ENCODE data around the gene GIT2.
"Not testable (repeated sequence)": the region's sequence is repeated elsewhere in the genome, so short reads cannot be mapped to it uniquely, and the experiment has no call there.

Gene GIT2

GRCh38 chr12:109896188-109896587 is 100.0 kb downstream of the GIT2 start:
- no CpG with 5 or more reads among the region's 6 CpGs for WGBS (ENCODE audit: insufficient coverage, insufficient read length)
- Histone ChIP-seq H3K27ac (ENCODE audit: low read length) (no peak overlapping the region), H3K4me1 (ENCODE audit: control insufficient read depth, insufficient read depth, low read length) (peaks cover 3% of the 10 kb centered on the region; the same call in 1 of the 2 replicates), H3K27me3 (ENCODE audit: control insufficient read depth, insufficient read depth, low read length) (peaks cover 32% of the 10 kb centered on the region), H3K9me3 (ENCODE audit: control insufficient read depth, insufficient read depth, low read length) (no peaks in the 10 kb centered on the region), H3K4me3 (ENCODE audit: low read length) (no peak overlapping the region), H3K36me3 (ENCODE audit: control insufficient read depth, insufficient read depth, low read length) (no peaks in the 10 kb centered on the region)
- DNase-seq (ENCODE audit: low read depth, low spot score), result no peak

- no peak for DNase-seq (ENCODE audit: low read depth, low spot score)
- H3K4me1 ChIP-seq (ENCODE audit: control insufficient read depth, insufficient read depth, low read length), result no peaks in the 10 kb centered on the region
- H3K4me3 ChIP-seq (ENCODE audit: low read length), result no peak overlapping the region
- H3K36me3 ChIP-seq (ENCODE audit: control insufficient read depth, insufficient read depth, low read length), result no peaks in the 10 kb centered on the region
- WGBS (ENCODE audit: insufficient coverage, insufficient read length), result no CpG with 5 or more reads among the region's 4 CpGs
- H3K27me3 ChIP-seq (ENCODE audit: control insufficient read depth, insufficient read depth, low read length), result peaks cover 29% of the 10 kb centered on the region
- H3K9me3 ChIP-seq (ENCODE audit: control insufficient read depth, insufficient read depth, low read length), result no peaks in the 10 kb centered on the region
- H3K27ac ChIP-seq (ENCODE audit: low read length), result no peak overlapping the region
Observed at GRCh38 chr12:109894939-109895338, 101.2 kb downstream of the GIT2 start.

GRCh38 chr12:109893261-109893995 is 102.7 kb downstream of the GIT2 start:
- no peak overlapping the region for H3K4me3 ChIP-seq (ENCODE audit: low read length)
- DNase-seq (ENCODE audit: low read depth, low spot score), result no peak
- no peak overlapping the region for H3K27ac ChIP-seq (ENCODE audit: low read length)
- no peaks in the 10 kb centered on the region for H3K9me3 ChIP-seq (ENCODE audit: control insufficient read depth, insufficient read depth, low read length)
- H3K36me3 ChIP-seq (ENCODE audit: control insufficient read depth, insufficient read depth, low read length), result no peaks in the 10 kb centered on the region
- H3K27me3 ChIP-seq (ENCODE audit: control insufficient read depth, insufficient read depth, low read length), result peaks cover 17% of the 10 kb centered on the region
- H3K4me1 ChIP-seq (ENCODE audit: control insufficient read depth, insufficient read depth, low read length), result no peaks in the 10 kb centered on the region
- no CpG with 5 or more reads among the region's 7 CpGs for WGBS (ENCODE audit: insufficient coverage, insufficient read length)

DNA sequence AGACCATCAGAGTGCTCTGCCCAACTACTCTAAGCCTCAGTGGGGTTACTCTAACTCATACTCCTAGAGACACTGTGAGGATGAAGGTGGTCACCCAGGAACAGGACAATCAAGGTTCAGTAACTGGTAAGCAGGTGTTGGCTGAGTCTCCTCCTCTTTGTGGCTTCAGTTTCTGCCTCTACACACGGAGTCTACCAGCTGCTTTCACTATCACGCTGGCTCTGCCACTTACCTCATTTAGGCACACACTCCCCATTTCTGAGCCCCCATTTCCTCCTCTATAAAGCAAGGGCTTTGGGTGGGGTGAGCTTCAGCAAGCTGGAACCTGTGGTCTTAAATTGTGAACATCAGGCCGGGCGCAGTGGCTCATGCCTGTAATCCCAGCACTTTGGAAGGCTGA is 103.4 kb downstream of the GIT2 start:
- DNase-seq (ENCODE audit: low read depth, low spot score), result no peak
- Histone ChIP-seq H3K27ac (ENCODE audit: low read length) (no peak overlapping the region), H3K4me1 (ENCODE audit: control insufficient read depth, insufficient read depth, low read length) (no peaks in the 10 kb centered on the region), H3K9me3 (ENCODE audit: control insufficient read depth, insufficient read depth, low read length) (no peaks in the 10 kb centered on the region), H3K27me3 (ENCODE audit: control insufficient read depth, insufficient read depth, low read length) (peaks cover 10% of the 10 kb centered on the region), H3K36me3 (ENCODE audit: control insufficient read depth, insufficient read depth, low read length) (no peaks in the 10 kb centered on the region), H3K4me3 (ENCODE audit: low read length) (no peak overlapping the region)
- no CpG with 5 or more reads among the region's 4 CpGs for WGBS (ENCODE audit: insufficient coverage, insufficient read length)

DNA sequence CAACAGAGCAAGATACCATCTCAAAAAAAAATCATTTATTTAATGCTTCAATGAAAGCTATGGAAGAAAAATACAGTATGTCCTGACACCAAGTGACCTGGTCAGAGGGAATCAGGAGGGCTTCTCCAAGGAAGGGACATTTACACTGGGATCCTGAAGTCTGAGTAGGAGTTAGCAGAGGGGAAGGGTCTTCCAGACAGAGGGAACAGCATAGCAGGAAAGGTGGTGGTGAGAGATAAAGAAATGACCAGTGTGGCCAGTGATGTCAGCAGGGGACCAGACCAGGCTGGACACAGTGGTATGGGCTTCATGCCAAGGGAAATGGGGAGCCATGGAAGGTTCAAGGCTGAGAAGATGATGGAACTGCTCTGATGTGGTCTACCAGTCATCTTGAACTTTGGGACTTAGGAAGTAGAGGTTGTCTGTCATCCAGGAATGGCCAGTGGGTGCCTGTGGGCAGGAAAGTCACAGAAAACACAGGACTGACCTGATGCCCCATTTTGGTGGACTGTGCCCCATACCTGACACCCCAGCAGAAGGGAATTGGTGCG is 103.9 kb downstream of the GIT2 start:
- Histone ChIP-seq H3K27me3 (ENCODE audit: control insufficient read depth, insufficient read depth, low read length) (peaks cover 7% of the 10 kb centered on the region), H3K27ac (ENCODE audit: low read length) (no peak overlapping the region), H3K9me3 (ENCODE audit: control insufficient read depth, insufficient read depth, low read length) (no peaks in the 10 kb centered on the region), H3K4me3 (ENCODE audit: low read length) (no peak overlapping the region), H3K36me3 (ENCODE audit: control insufficient read depth, insufficient read depth, low read length) (no peaks in the 10 kb centered on the region), H3K4me1 (ENCODE audit: control insufficient read depth, insufficient read depth, low read length) (no peaks in the 10 kb centered on the region)
- DNase-seq (ENCODE audit: low read depth, low spot score), result no peak
- no CpG with 5 or more reads among the region's 1 CpG for WGBS (ENCODE audit: insufficient coverage, insufficient read length)

DNA sequence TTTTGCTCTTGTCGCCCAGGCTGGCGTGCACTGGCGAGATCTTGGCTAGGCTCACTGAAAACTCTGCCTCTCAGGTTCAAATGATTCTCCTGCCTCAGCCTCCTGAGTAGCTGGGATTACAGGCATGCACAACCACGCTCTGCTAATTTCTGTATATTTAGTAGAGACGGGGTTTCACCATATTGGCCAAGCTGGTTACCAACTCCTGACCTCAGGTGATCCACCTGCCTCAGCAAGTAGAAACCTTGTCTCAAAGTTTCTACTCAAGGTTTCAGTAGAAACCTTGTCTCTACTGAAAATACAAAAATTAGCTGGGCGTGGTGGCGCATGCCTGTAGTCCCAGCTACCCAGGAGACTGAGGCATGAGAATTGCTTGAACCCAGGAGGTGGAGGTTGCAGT is 104.4 kb downstream of the GIT2 start:
- H3K27ac ChIP-seq (ENCODE audit: low read length); H3K27me3 ChIP-seq (ENCODE audit: control insufficient read depth, insufficient read depth, low read length); DNase-seq (ENCODE audit: low read depth, low spot score); H3K4me1 ChIP-seq (ENCODE audit: control insufficient read depth, insufficient read depth, low read length); H3K36me3 ChIP-seq (ENCODE audit: control insufficient read depth, insufficient read depth, low read length); H3K4me3 ChIP-seq (ENCODE audit: low read length); H3K9me3 ChIP-seq (ENCODE audit: control insufficient read depth, insufficient read depth, low read length): not testable (repeated sequence)
- WGBS (ENCODE audit: insufficient coverage, insufficient read length), result no CpG with 5 or more reads among the region's 7 CpGs

DNA sequence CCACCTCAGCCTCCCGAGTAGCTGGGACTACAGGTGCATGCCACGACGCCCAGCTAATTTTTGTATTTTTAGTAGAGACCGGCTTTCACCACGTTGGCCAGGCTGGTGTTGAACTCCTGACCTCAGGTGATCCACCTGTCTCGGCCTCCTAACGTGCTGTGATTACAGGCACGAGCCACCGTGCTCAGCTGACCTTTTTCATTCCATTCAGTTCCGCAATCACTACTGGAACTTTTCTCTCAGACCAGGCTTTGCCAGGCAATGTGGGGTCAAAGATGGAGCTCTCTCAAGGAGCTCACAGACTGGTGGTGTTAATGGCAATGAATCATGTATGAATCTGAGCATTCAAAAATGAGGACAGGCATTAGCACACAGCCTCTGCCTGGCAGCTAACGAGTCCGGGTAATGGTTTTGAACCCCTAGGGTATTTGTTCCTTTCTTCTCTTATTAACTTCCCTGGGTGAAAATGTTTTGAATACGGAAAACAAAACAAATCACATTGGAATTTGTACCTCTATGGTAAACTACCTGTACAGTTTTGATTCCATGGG is 105.5 kb downstream of the GIT2 start:
- Histone ChIP-seq H3K27ac (ENCODE audit: low read length) (no peak overlapping the region), H3K4me3 (ENCODE audit: low read length) (no peak overlapping the region), H3K36me3 (ENCODE audit: control insufficient read depth, insufficient read depth, low read length) (no peaks in the 10 kb centered on the region), H3K4me1 (ENCODE audit: control insufficient read depth, insufficient read depth, low read length) (no peaks in the 10 kb centered on the region), H3K27me3 (ENCODE audit: control insufficient read depth, insufficient read depth, low read length) (no peaks in the 10 kb centered on the region), H3K9me3 (ENCODE audit: control insufficient read depth, insufficient read depth, low read length) (no peaks in the 10 kb centered on the region)
- DNase-seq (ENCODE audit: low read depth, low spot score), result no peak
- no CpG with 5 or more reads among the region's 13 CpGs for WGBS (ENCODE audit: insufficient coverage, insufficient read length)

DNA sequence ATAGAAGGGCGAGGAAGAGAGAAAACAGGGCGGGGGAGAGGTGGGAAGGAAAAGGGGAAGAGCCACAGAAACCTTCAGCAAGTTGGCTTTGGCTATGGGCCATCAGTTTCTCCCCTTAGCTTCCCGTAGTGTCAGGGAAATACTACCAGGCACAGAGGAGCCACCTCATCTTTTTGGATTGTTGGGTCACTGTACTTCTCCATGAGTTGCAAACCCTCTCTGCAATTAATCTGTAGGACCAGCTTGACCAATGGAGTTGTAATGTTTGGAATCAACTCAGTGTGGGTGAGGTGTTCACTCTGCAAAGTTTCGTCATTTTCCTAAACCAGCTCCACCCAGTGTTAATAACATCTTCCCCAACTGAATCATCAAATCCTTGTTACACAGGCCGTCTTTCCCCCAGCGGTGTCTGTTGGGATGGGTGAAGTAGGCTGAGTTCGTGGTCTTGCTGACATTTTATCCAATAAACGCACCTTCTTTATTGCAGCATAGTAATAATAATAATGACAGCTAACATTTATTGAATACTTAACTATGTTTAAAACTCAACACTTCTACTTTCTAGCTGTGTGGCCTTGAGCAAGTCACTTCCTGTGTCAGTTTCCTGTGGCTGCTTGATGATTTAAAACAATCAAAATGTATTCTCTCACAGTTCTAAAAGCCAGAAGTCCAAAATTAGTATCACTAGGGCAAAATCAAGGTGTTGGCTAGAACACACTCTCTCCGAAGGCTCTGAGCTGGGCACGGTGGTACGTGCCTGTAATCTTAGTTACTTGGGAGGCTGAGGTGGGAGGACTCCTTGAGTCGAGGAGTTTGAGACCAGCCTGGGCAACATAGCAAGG is 107.8 kb downstream of the GIT2 start:
- Histone ChIP-seq H3K4me1 (ENCODE audit: control insufficient read depth, insufficient read depth, low read length) (no peaks in the 10 kb centered on the region), H3K27ac (ENCODE audit: low read length) (no peak overlapping the region), H3K9me3 (ENCODE audit: control insufficient read depth, insufficient read depth, low read length) (no peaks in the 10 kb centered on the region), H3K36me3 (ENCODE audit: control insufficient read depth, insufficient read depth, low read length) (no peaks in the 10 kb centered on the region), H3K4me3 (ENCODE audit: low read length) (no peak overlapping the region), H3K27me3 (ENCODE audit: control insufficient read depth, insufficient read depth, low read length) (no peaks in the 10 kb centered on the region)
- WGBS (ENCODE audit: insufficient coverage, insufficient read length), result no CpG with 5 or more reads among the region's 12 CpGs
- DNase-seq (ENCODE audit: low read depth, low spot score), result no peak

DNA sequence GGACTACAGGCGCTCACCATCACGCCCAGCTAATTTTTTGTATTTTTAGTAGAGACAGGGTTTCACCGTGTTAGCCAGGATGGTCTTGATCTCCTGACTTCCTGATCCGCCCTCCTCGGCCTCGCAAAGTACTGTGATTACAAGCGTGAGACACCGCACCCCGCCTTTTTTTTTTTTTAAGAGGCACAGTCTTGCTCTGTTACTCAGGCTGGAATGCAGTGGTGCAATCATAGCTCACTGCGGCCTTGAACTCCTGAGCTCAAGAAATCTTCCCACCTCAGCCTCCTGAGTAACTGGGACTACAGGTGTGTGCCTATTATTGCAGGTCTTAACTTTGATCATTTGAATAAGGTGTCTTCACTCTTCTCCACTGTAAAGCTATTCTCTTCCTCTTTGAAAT is 110.6 kb downstream of the GIT2 start:
- no peaks in the 10 kb centered on the region for H3K9me3 ChIP-seq (ENCODE audit: control insufficient read depth, insufficient read depth, low read length)
- no peak overlapping the region for H3K27ac ChIP-seq (ENCODE audit: low read length)
- no peak overlapping the region for H3K4me3 ChIP-seq (ENCODE audit: low read length)
- no peaks in the 10 kb centered on the region for H3K36me3 ChIP-seq (ENCODE audit: control insufficient read depth, insufficient read depth, low read length)
- WGBS (ENCODE audit: insufficient coverage, insufficient read length), result no CpG with 5 or more reads among the region's 10 CpGs
- H3K4me1 ChIP-seq (ENCODE audit: control insufficient read depth, insufficient read depth, low read length), result peaks cover 3% of the 10 kb centered on the region
- no peaks in the 10 kb centered on the region for H3K27me3 ChIP-seq (ENCODE audit: control insufficient read depth, insufficient read depth, low read length)
- DNase-seq (ENCODE audit: low read depth, low spot score), result no peak

DNA sequence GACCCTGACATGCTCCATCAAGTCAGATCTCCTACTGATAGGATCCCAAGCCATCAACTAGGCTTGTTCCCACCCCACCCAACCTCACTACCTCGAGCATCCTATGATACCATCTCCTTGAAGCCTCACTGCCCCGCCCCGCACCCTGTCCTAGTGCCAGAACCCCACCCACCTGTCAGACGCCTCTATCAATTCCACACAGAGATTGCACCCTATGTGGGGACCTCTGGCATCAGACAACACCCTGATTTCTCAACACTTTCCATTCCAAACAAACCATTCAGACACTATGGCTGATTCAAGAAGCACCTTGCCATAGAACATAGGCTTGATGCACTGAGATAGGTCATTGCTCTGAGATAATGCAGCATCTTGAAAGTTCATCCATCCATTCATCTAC is 112.7 kb downstream of the GIT2 start:
- DNase-seq (ENCODE audit: low read depth, low spot score), result no peak
- Histone ChIP-seq H3K36me3 (ENCODE audit: control insufficient read depth, insufficient read depth, low read length) (no peaks in the 10 kb centered on the region), H3K4me1 (ENCODE audit: control insufficient read depth, insufficient read depth, low read length) (peaks cover 5% of the 10 kb centered on the region), H3K27ac (ENCODE audit: low read length) (no peak overlapping the region), H3K9me3 (ENCODE audit: control insufficient read depth, insufficient read depth, low read length) (no peaks in the 10 kb centered on the region), H3K27me3 (ENCODE audit: control insufficient read depth, insufficient read depth, low read length) (no peaks in the 10 kb centered on the region), H3K4me3 (ENCODE audit: low read length) (no peak overlapping the region)
- WGBS (ENCODE audit: insufficient coverage, insufficient read length), result no CpG with 5 or more reads among the region's 4 CpGs
